ENCODE measurements around the gene KRAS. TPM values are rescaled to one million over a fixed set of nuclear protein-coding genes. Genes with fewer than 3 reads are reported as not detected.
A peak's percentile ranks its signal among the peaks of the same experiment; 100 is the strongest.

KRAS gene
- total and polyA plus RNA-seq, 5 experiments from 2014 or later: 38.2 to 59.5 (median 49.3) TPM

GRCh38 chr12:25253371-25254068 is 2.8 kb upstream of the KRAS start:
- no peak for ATAC-seq
- POLR2A ChIA-PET: interaction anchor here (1.2 kb wide), 1 partner anchor 45 kb away, joined by 3 read pairs; no protein-coding TSS in a partner anchor
- Mint-ChIP-seq H3K36me3 (peaks cover 0 to under 1% (median 0%) of the 10 kb centered on the region in 3 donors), H3K4me1 (peaks cover 11 to 32% (median 30%) of the 10 kb centered on the region in 4 donors), H3K27ac (peak overlapping the region in 6 of 10 donors; percentile 4 to 96 (median 27)), H3K4me3 (peak overlapping the region in 2 of 10 donors; percentile 21 to 93), H3K9me3 (no peaks in the 10 kb centered on the region), H3K27me3 (no peaks in the 10 kb centered on the region)
- no peak for DNase-seq

- no peaks in the 10 kb centered on the region for H3K9me3 Mint-ChIP-seq
Measured at GRCh38 chr12:25252946-25253345, 2.2 kb upstream of the KRAS start.

GRCh38 chr12:25251769-25252168 is 1.0 kb upstream of the KRAS start:
- Mint-ChIP-seq H3K4me3 (peak overlapping the region; percentile 74 to 97 (median 92)), H3K27me3 (no peaks in the 10 kb centered on the region), H3K9me3 (no peaks in the 10 kb centered on the region), H3K4me1 (peaks cover 17 to 46% (median 41%) of the 10 kb centered on the region in 4 donors), H3K36me3 (peaks cover 0 to 10% (median 4%) of the 10 kb centered on the region in 3 donors), H3K27ac (peak overlapping the region; percentile 68 to 96 (median 87))
- ATAC-seq (no peak), DNase-seq (no peak)
- POLR2A ChIA-PET: interaction anchor here (1.0 to 2.7 kb wide), 10 partner anchors 11 to 200 kb away, joined by 3 to 33 read pairs (median 8); a partner anchor contains a TSS

More at GRCh38 chr12:25252946-25253345, 2.2 kb upstream of the KRAS start:
- Mint-ChIP-seq H3K4me3 (peak overlapping the region in 4 of 10 donors; percentile 9 to 93 (median 31)), H3K36me3 (peaks cover 0 to 5% (median 4%) of the 10 kb centered on the region in 3 donors), H3K4me1 (peaks cover 13 to 37% (median 34%) of the 10 kb centered on the region in 4 donors), H3K27me3 (no peaks in the 10 kb centered on the region), H3K27ac (peak overlapping the region in 6 of 10 donors; percentile 4 to 96 (median 28))
- ATAC-seq (no peak), DNase-seq (no peak)
- POLR2A ChIA-PET: interaction anchor here (1.2 to 2.7 kb wide), 2 partner anchors 46 to 113 kb away, joined by 3 to 18 read pairs; no protein-coding TSS in a partner anchor

GRCh38 chr12:25249931-25250738 is 594 bp downstream of the KRAS start:
- Mint-ChIP-seq H3K27me3 (no peaks in the 10 kb centered on the region), H3K4me1 (peaks cover 19 to 56% (median 52%) of the 10 kb centered on the region in 4 donors), H3K27ac (peak overlapping the region; percentile 88 to 98 (median 95)), H3K9me3 (no peaks in the 10 kb centered on the region), H3K36me3 (peaks cover 0 to 21% (median 6%) of the 10 kb centered on the region in 3 donors), H3K4me3 (peak overlapping the region; percentile 85 to 97 (median 94))
- ATAC-seq: peak; percentile 53 to 55
- peak; percentile 28 to 71 (median 42) for DNase-seq
- POLR2A ChIA-PET: interaction anchor here (0.6 to 2.7 kb wide), 25 partner anchors 9 to 1771 kb away, joined by 3 to 33 read pairs (median 5); partner anchors contain the start of genes DNAI7 and ETFRF1

- no peak for DNase-seq
- H3K4me1 Mint-ChIP-seq: peaks cover 21 to 60% (median 55%) of the 10 kb centered on the region in 4 donors
- POLR2A ChIA-PET: interaction anchor here (0.5 to 0.6 kb wide), 2 partner anchors 28 to 203 kb away, joined by 3 read pairs; no protein-coding TSS in a partner anchor
- no peaks in the 10 kb centered on the region for H3K27me3 Mint-ChIP-seq
- peak overlapping the region; percentile 69 to 97 (median 93) for H3K4me3 Mint-ChIP-seq
- no peak for ATAC-seq
- peak overlapping the region in 9 of 10 donors; percentile 18 to 95 (median 68) for H3K27ac Mint-ChIP-seq
- H3K36me3 Mint-ChIP-seq: peaks cover 0 to 28% (median 6%) of the 10 kb centered on the region in 3 donors
- H3K9me3 Mint-ChIP-seq: no peaks in the 10 kb centered on the region
Measured at GRCh38 chr12:25248732-25249131, 2.0 kb downstream of the KRAS start.

- Mint-ChIP-seq H3K27me3 (no peaks in the 10 kb centered on the region), H3K9me3 (no peaks in the 10 kb centered on the region), H3K4me3 (peak overlapping the region in 4 of 10 donors; percentile 44 to 93 (median 65)), H3K4me1 (peaks cover 16 to 56% (median 51%) of the 10 kb centered on the region in 4 donors), H3K27ac (peak overlapping the region in 4 of 10 donors; percentile 44 to 95 (median 62)), H3K36me3 (peaks cover 0 to 31% (median 6%) of the 10 kb centered on the region in 3 donors)
- DNase-seq: no peak
- no peak for ATAC-seq
- POLR2A ChIA-PET: interaction anchor here (0.5 kb wide), 1 partner anchor 28 kb away, joined by 3 read pairs; no protein-coding TSS in a partner anchor
Measured at GRCh38 chr12:25248137-25248536, 2.6 kb downstream of the KRAS start.

- Mint-ChIP-seq H3K27ac (peak overlapping the region in 7 of 10 donors; percentile 0 to 66 (median 55)), H3K27me3 (no peaks in the 10 kb centered on the region), H3K4me3 (peak overlapping the region in 2 of 10 donors; percentile 1 to 2), H3K9me3 (no peaks in the 10 kb centered on the region), H3K4me1 (peaks cover 23 to 59% (median 54%) of the 10 kb centered on the region in 4 donors), H3K36me3 (peaks cover 0 to 37% (median 6%) of the 10 kb centered on the region in 3 donors)
- no peak for ATAC-seq
- POLR2A ChIA-PET: interaction anchor here (0.7 kb wide), 1 partner anchor 82 kb away, joined by 8 read pairs; no protein-coding TSS in a partner anchor
- DNase-seq: no peak
Measured at GRCh38 chr12:25245491-25245890, 5.2 kb downstream of the KRAS start.

GRCh38 chr12:25243680-25243990 is 7.1 kb downstream of the KRAS start:
- POLR2A ChIA-PET: no interaction called here
- H3K27me3 Mint-ChIP-seq: no peaks in the 10 kb centered on the region
- no peaks in the 10 kb centered on the region for H3K9me3 Mint-ChIP-seq
- H3K27ac Mint-ChIP-seq: peak overlapping the region in 7 of 10 donors; percentile 18 to 75 (median 48)
- H3K4me3 Mint-ChIP-seq: no peak overlapping the region
- DNase-seq (no peak), ATAC-seq (no peak)
- H3K4me1 Mint-ChIP-seq: peaks cover 18 to 47% (median 42%) of the 10 kb centered on the region in 4 donors
- H3K36me3 Mint-ChIP-seq: peaks cover 0 to 52% (median 6%) of the 10 kb centered on the region in 3 donors

- Mint-ChIP-seq H3K4me1 (peaks cover 17 to 42% (median 37%) of the 10 kb centered on the region in 4 donors), H3K27ac (peak overlapping the region in 4 of 10 donors; percentile 33 to 67 (median 50)), H3K9me3 (no peaks in the 10 kb centered on the region), H3K4me3 (no peak overlapping the region), H3K27me3 (no peaks in the 10 kb centered on the region), H3K36me3 (peaks cover 0 to 51% (median 2%) of the 10 kb centered on the region in 3 donors)
- ATAC-seq: no peak
- POLR2A ChIA-PET: no interaction called here
- no peak for DNase-seq
Measured at GRCh38 chr12:25242981-25243679, 7.6 kb downstream of the KRAS start.

- Mint-ChIP-seq H3K27ac (peak overlapping the region; percentile 61 to 93 (median 82)), H3K4me1 (peaks cover 20 to 45% (median 39%) of the 10 kb centered on the region in 4 donors), H3K9me3 (no peaks in the 10 kb centered on the region), H3K4me3 (peak overlapping the region in 6 of 10 donors; percentile 1 to 41 (median 20)), H3K36me3 (peaks cover 5 to 60% (median 7%) of the 10 kb centered on the region in 3 donors), H3K27me3 (no peaks in the 10 kb centered on the region)
- peak; percentile 95 to 97 for ATAC-seq
- peak in 9 of 10 donors; percentile 8 to 74 (median 65) for DNase-seq
- POLR2A ChIA-PET: interaction anchor here (1.2 to 2.7 kb wide), 3 partner anchors 10 to 135 kb away, joined by 5 to 33 read pairs (median 10); partner anchors contain the start of gene KRAS
Measured at GRCh38 chr12:25241167-25242020, 9.3 kb downstream of the KRAS start.

GRCh38 chr12:25236626-25237025 is 14.1 kb downstream of the KRAS start:
- H3K4me1 Mint-ChIP-seq: peaks cover 17 to 33% (median 21%) of the 10 kb centered on the region in 4 donors
- H3K4me3 Mint-ChIP-seq: no peak overlapping the region
- POLR2A ChIA-PET: no interaction called here
- DNase-seq (no peak), ATAC-seq (no peak)
- H3K27me3 Mint-ChIP-seq: no peaks in the 10 kb centered on the region
- peak overlapping the region in 1 of 10 donors; percentile 68 for H3K27ac Mint-ChIP-seq
- peaks cover 11 to 61% (median 14%) of the 10 kb centered on the region in 3 donors for H3K36me3 Mint-ChIP-seq
- no peaks in the 10 kb centered on the region for H3K9me3 Mint-ChIP-seq

Data from naive thymus-derived CD8-positive, alpha-beta T cell (primary cell).